Measurements from ENCODE around the gene NEURL1B.
A peak's percentile ranks its signal among the peaks of the same experiment; 100 is the strongest.

Gene NEURL1B

DNA sequence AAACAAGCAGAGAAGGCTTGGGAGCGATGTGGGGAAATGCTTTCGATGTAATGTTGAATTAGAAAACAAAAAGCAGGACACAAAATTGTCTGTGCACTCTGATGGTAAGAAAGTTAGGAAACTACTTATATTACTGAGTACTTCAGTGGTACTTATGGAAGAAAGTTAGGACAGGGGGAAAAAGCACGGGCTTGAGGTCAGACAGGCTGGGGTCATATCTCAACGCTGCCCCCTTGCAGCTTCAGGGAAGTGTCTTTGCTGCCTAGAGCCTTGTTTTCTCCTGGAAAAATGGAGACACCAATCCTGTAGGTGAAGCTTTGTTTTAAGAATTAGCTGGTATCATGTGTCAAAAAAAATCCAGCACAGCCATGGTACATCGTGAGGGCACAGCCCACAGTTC lies 23.0 kb downstream of the NEURL1B start:
- H3K4me3 ChIP-seq (ENCODE audit: low read length): no peak overlapping the region
- no peak for DNase-seq (ENCODE audit: low read depth)
- no peak for TF ChIP-seq CTCF (IDR thresholded peaks at IDR 0.05; ENCODE audit: insufficient read depth, low read depth, low read length, missing control alignments)

- no peak for TF ChIP-seq CTCF (IDR thresholded peaks at IDR 0.05; ENCODE audit: insufficient read depth, low read depth, low read length, missing control alignments)
Observed at GRCh38 chr5:172664681-172665541, 23.8 kb downstream of the NEURL1B start.

GRCh38 chr5:172666251-172666650 lies 25.2 kb downstream of the NEURL1B start:
- no peak for TF ChIP-seq CTCF (IDR thresholded peaks at IDR 0.05; ENCODE audit: insufficient read depth, low read depth, low read length, missing control alignments)
- no peak for DNase-seq (ENCODE audit: low read depth)
- no peak overlapping the region for H3K4me3 ChIP-seq (ENCODE audit: low read length)

More at GRCh38 chr5:172664681-172665541, 23.8 kb downstream of the NEURL1B start:
- H3K4me3 ChIP-seq (ENCODE audit: low read length): no peak overlapping the region
- DNase-seq (ENCODE audit: low read depth): no peak

DNA sequence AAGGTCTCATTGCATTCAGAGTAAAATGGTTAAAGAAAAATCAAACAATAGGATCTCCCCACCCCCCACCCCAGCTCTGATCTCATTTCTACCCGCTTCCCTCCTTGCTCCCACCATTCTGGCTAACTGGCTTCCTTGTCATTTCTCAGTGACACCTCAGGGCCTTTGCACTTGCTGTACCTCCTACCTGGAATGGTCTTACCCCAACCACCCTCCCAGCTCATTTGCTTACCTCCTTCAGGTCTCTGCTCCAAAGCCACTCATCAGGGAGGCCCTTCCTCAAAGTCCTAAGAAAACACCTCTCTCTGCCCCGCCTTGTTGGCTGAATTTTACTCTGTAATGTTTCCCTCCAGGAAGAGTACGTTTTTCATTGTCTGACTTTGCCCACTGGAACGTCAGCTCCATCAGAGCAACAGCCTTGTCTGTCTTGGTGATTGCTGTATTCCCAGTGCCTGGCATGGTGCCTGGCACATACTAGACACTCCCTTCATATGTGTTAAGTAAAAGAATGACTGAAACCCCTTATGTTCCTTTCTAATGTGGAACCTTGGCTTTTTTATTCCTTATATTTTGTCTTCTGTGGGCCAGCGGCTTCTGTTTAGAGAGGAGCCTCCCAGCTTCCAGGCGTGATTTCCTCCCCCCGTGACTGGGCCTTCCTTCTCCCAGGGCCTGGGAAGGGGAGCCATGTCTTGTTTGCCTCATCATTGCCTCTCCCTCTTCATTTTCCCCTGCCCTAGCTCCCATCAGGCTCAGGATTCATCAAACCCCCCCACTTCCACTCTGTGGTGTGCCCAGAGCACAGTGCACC lies 26.9 kb downstream of the NEURL1B start:
- no peak overlapping the region for H3K4me3 ChIP-seq (ENCODE audit: low read length)
- DNase-seq (ENCODE audit: low read depth): peak; percentile 58
- TF ChIP-seq CTCF (IDR thresholded peaks at IDR 0.05; ENCODE audit: insufficient read depth, low read depth, low read length, missing control alignments): no peak

DNA sequence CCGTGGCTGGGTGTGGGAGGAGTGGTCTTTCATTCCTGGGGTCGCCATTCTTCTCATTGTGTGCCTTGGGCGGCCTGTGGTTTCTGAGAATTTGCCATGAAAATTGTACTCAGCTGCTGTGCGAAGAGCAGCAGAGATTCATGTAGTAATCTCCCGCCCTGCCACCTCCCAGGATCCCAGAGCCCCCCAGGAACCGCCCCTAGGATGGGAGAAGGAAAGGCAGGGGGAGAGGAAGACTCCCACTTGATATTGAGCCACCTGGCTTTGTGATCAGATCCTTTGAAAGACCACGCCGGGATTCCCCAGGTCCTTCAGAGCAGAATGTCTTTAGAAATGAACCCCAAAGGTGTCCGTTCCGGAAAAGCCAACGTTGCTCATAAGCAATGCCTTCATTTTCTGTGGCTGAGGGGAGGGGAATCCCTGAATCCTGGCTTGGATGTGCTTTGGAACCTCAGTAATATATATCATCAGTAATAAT lies 27.6 kb downstream of the NEURL1B start:
- no peak for TF ChIP-seq CTCF (IDR thresholded peaks at IDR 0.05; ENCODE audit: insufficient read depth, low read depth, low read length, missing control alignments)
- DNase-seq (ENCODE audit: low read depth): no peak
- H3K4me3 ChIP-seq (ENCODE audit: low read length): no peak overlapping the region

GRCh38 chr5:172669386-172670004 lies 28.4 kb downstream of the NEURL1B start:
- TF ChIP-seq CTCF (IDR thresholded peaks at IDR 0.05; ENCODE audit: insufficient read depth, low read depth, low read length, missing control alignments): no peak
- no peak for DNase-seq (ENCODE audit: low read depth)
- no peak overlapping the region for H3K4me3 ChIP-seq (ENCODE audit: low read length)
